GM19455 (cell line): Measurements from ENCODE around the gene PZP.

Experiments
- ATAC-seq: cut with Tn5 transposase; IDR thresholded peaks from one replicate; pipeline ENCODE4 v1.9.1; 2021; ENCODE audit not compliant: unreplicated experiment

The PZP gene

GRCh38 chr12:9106610-9107541 lies 101.3 kb downstream of the PZP start:
- no peak for ATAC-seq

GRCh38 chr12:9106067-9106466 lies 102.1 kb downstream of the PZP start:
- no peak for ATAC-seq

- ATAC-seq: no peak
These were observed 103.3 kb downstream of the PZP start for GRCh38 chr12:9104767-9105423.

- no peak for ATAC-seq
These were observed 104.1 kb downstream of the PZP start for GRCh38 chr12:9104087-9104486.

- ATAC-seq: no peak
These were observed 104.9 kb downstream of the PZP start for GRCh38 chr12:9103050-9103849.

GRCh38 chr12:9101018-9101687 lies 107.0 kb downstream of the PZP start:
- no peak for ATAC-seq

- no peak for ATAC-seq
These were observed 108.5 kb downstream of the PZP start for GRCh38 chr12:9099552-9100190.
